Tibial nerve (tissue), 3 donors: ENCODE measurements around the gene WDR64.

Source experiments
- CTCF ChIP-seq, 5 experiments: fragments of 200-600 bp in 3 of 5; fragments of 450-650 bp in 2 of 5; sonication (generic) in 3 of 5; IDR thresholded peaks; one replicate each; pipeline ENCODE4 v1.5.1; 2016 to 2019; ENCODE audit warnings: antibody characterized with exemption in 5 of 5, mild to moderate bottlenecking in 3 of 5, moderate library complexity in 2 of 5
- POLR2A ChIP-seq, 2 donors: fragments of 450-650 bp; IDR thresholded peaks; one replicate each; pipeline ENCODE4 v1.6.1; 2017; ENCODE audit warnings: antibody characterized with exemption in 2 of 2, mild to moderate bottlenecking in 2 of 2, moderate library complexity in 2 of 2

DNA sequence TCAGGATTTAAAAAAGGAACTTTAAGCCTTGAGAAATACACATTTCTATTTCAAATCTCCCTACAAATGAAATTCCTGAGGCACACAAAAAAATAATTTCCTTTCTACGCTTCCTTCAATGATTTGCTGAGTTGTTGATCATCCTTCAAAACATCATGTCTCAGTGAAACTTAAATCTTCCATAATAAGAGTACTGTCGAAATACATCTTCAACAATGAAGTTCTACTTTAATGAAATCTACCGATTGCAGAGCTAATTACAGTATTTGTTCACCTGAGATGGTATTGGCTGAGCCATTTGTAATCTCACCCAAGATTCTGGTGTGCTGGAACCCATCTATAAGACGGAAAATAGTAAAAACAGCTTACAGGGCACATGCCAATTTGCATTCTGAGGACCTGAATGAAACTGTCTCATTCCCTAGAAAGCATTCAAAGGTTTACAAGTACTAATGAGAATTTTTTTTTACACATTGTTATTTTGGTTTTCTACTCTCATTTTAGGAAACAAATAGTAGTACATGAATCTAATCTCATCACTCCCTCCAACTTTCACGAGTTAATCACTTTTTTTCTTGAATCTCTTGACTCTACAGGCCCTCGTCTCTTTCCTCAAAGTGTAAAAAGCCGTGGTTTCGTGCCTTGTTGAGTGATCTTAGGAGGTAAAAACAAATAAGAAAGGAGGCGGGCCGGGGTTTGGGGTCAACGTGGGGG lies 13.0 kb upstream of the WDR64 start:
- no peak for TF ChIP-seq CTCF (IDR thresholded peaks at IDR 0.05)
- no peak for TF ChIP-seq POLR2A (IDR thresholded peaks at IDR 0.05)
